ENCODE results near the gene SLC25A22.

GRCh38 chr11:845872-846495, 47.9 kb upstream of the SLC25A22 start:
- TF ChIP-seq, protein P1, sequence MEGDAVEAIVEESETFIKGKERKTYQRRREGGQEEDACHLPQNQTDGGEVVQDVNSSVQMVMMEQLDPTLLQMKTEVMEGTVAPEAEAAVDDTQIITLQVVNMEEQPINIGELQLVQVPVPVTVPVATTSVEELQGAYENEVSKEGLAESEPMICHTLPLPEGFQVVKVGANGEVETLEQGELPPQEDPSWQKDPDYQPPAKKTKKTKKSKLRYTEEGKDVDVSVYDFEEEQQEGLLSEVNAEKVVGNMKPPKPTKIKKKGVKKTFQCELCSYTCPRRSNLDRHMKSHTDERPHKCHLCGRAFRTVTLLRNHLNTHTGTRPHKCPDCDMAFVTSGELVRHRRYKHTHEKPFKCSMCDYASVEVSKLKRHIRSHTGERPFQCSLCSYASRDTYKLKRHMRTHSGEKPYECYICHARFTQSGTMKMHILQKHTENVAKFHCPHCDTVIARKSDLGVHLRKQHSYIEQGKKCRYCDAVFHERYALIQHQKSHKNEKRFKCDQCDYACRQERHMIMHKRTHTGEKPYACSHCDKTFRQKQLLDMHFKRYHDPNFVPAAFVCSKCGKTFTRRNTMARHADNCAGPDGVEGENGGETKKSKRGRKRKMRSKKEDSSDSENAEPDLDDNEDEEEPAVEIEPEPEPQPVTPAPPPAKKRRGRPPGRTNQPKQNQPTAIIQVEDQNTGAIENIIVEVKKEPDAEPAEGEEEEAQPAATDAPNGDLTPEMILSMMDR (IDR thresholded peaks at IDR 0.05; ENCODE audit: low read length), result no peak
- no peak for TF ChIP-seq EZH2 (IDR thresholded peaks at IDR 0.05; ENCODE audit: borderline replicate concordance, low read length)
